H1 (cell line): Measurements from ENCODE around the gene IGF2R. TPM values are rescaled to one million over a fixed set of nuclear protein-coding genes. Genes with fewer than 3 reads are reported as not detected.

Source experiments
- CTCF ChIA-PET: fragments of 300-600 bp; sonication (Branson Sonifier 250); formaldehyde crosslinking; loops from one replicate; lab custom pipeline; 2021; ENCODE audit not compliant: partially characterized antibody; lab: Charles Lee
- POLR2A ChIA-PET: fragments of 300-600 bp; sonication (Branson Sonifier 250); formaldehyde crosslinking; loops from one replicate; lab custom pipeline; 2021; ENCODE audit warnings: inconsistent platforms; ENCODE audit not compliant: partially characterized antibody; lab: Charles Lee
- DNase-seq, 2 experiments: peaks; one replicate each; pipeline versions ENCODE4 v3.0.0 to v3.0.0-alpha.2; 2010 to 2022; ENCODE audit warnings: low spot score in 2 of 2, low read depth in 1 of 2, mixed read lengths in 1 of 2
- FAIRE-seq: peaks from 2 replicates; lab custom pipeline; 2011; peaks lifted over from hg19 to GRCh38; lab: Jason Lieb, UNC
- H2AFZ ChIP-seq: 2 replicates; pipeline ENCODE4 v1.8.1; 2012; ENCODE audit warnings: low read length, inconsistent platforms
- H2AK5ac ChIP-seq: 2 replicates; pipeline ENCODE4 v1.6.1; 2013; ENCODE audit warnings: low read depth, low read length
- H2BK120ac ChIP-seq: replicated peaks from 2 replicates; pipeline ENCODE3; 2013; ENCODE audit warnings: low read depth, low read length, inconsistent platforms
- H2BK12ac ChIP-seq: 2 replicates; pipeline ENCODE4 v1.6.1; 2013; ENCODE audit warnings: low read depth, low read length
- H2BK15ac ChIP-seq: 2 replicates; pipeline ENCODE4 v1.6.1; 2013; ENCODE audit warnings: low read length
- H2BK20ac ChIP-seq: 2 replicates; pipeline ENCODE4 v1.6.1; 2013; ENCODE audit warnings: low read length
- H2BK5ac ChIP-seq: 2 replicates; pipeline ENCODE4 v1.6.1; 2013; ENCODE audit warnings: low read depth, low read length
- H3K14ac ChIP-seq: 2 replicates; pipeline ENCODE4 v1.6.1; 2013; ENCODE audit warnings: inconsistent platforms; ENCODE audit not compliant: insufficient read length
- H3K18ac ChIP-seq: 2 replicates; pipeline ENCODE4 v1.6.1; 2013; ENCODE audit warnings: low read length; ENCODE audit errors: extremely low read depth
- H3K23ac ChIP-seq: 2 replicates; pipeline ENCODE4 v1.6.1; 2013; ENCODE audit warnings: inconsistent platforms; ENCODE audit not compliant: insufficient read length
- H3K23me2 ChIP-seq: 2 replicates; pipeline ENCODE4 v1.6.1; 2013; ENCODE audit warnings: low read depth, low read length
- H3K27ac ChIP-seq: 2 replicates; pipeline ENCODE4 v1.6.1; 2011; ENCODE audit warnings: low read depth, low read length, inconsistent platforms
- H3K27me3 ChIP-seq, 4 experiments: replicated peaks in 1 of 4; 1 replicate in 1 of 4; 2 replicates in 3 of 4; pipeline versions ENCODE4 v1.6.1 to v1.8.1; 2011 to 2013; ENCODE audit warnings: low read length in 3 of 4, mild to moderate bottlenecking in 3 of 4, inconsistent platforms in 2 of 4, mixed read lengths in 2 of 4, moderate library complexity in 1 of 4; ENCODE audit not compliant: control insufficient read depth in 3 of 4, insufficient read depth in 3 of 4; ENCODE audit errors: extremely low read depth in 1 of 4
- H3K36me3 ChIP-seq, 4 experiments: 2 replicates each; pipeline versions ENCODE4 v1.6.1 to v1.8.1; 2011 to 2013; ENCODE audit warnings: mild to moderate bottlenecking in 4 of 4, low read length in 3 of 4, moderate library complexity in 2 of 4, control low read depth in 1 of 4, inconsistent platforms in 1 of 4; ENCODE audit not compliant: insufficient read depth in 4 of 4, control insufficient read depth in 2 of 4
- H3K4ac ChIP-seq: replicated peaks from 2 replicates; pipeline ENCODE3; 2013; ENCODE audit warnings: low read length, low read depth, mixed read lengths, inconsistent platforms; ENCODE audit not compliant: insufficient read length
- H3K4me1 ChIP-seq, 4 experiments: replicated peaks in 1 of 4; 1 replicate in 1 of 4; 2 replicates in 3 of 4; pipeline versions ENCODE4 v1.6.1 to v1.8.1; 2011 to 2013; ENCODE audit warnings: low read length in 3 of 4, inconsistent platforms in 2 of 4, mixed read lengths in 1 of 4; ENCODE audit not compliant: insufficient read depth in 4 of 4, control insufficient read depth in 3 of 4
- H3K4me2 ChIP-seq, 2 experiments: 2 replicates each; pipeline versions ENCODE4 v1.6.1 to v1.8.1; 2011 to 2013; ENCODE audit warnings: low read depth in 2 of 2, low read length in 2 of 2, control low read depth in 1 of 2, inconsistent platforms in 1 of 2, mild to moderate bottlenecking in 1 of 2; ENCODE audit not compliant: insufficient read depth in 1 of 2
- H3K4me3 ChIP-seq, 4 experiments: fragments of 200-600, 300-600 bp in 1 of 4; sonication (generic), shearing (Covaris generic), sonication (Bioruptor Twin) in 1 of 4; 2 replicates each; pipeline versions ENCODE4 v1.5.1 to v1.8.1; 2011 to 2016; ENCODE audit warnings: low read length in 4 of 4, low read depth in 3 of 4, control low read depth in 2 of 4, inconsistent platforms in 2 of 4, mild to moderate bottlenecking in 2 of 4, mixed read lengths in 1 of 4, moderate library complexity in 1 of 4; ENCODE audit not compliant: insufficient read depth in 2 of 4; ENCODE audit errors: extremely low read depth in 1 of 4
- H3K56ac ChIP-seq: replicated peaks from 2 replicates; pipeline ENCODE3; 2013; ENCODE audit warnings: low read depth, mild to moderate bottlenecking, mixed read lengths, low read length, inconsistent platforms; ENCODE audit not compliant: insufficient read length
- H3K79me1 ChIP-seq: 2 replicates; pipeline ENCODE4 v1.6.1; 2013; ENCODE audit warnings: low read depth, low read length, control low read depth
- H3K79me2 ChIP-seq, 2 experiments: 2 replicates each; pipeline versions ENCODE4 v1.6.1 to v1.8.1; 2012 to 2013; ENCODE audit warnings: low read length in 2 of 2, mild to moderate bottlenecking in 2 of 2, inconsistent platforms in 1 of 2; ENCODE audit not compliant: insufficient read depth in 2 of 2, control insufficient read depth in 1 of 2
- H3K9ac ChIP-seq, 4 experiments: replicated peaks in 1 of 4; 1 replicate in 1 of 4; 2 replicates in 3 of 4; pipeline versions ENCODE4 v1.6.1 to v1.8.1; 2011 to 2013; ENCODE audit warnings: low read depth in 3 of 4, low read length in 3 of 4, control low read depth in 2 of 4, mild to moderate bottlenecking in 2 of 4, moderate library complexity in 2 of 4, inconsistent platforms in 1 of 4; ENCODE audit errors: extremely low read depth in 1 of 4
- H3K9me3 ChIP-seq, 2 experiments: 2 replicates each; pipeline versions ENCODE4 v1.6.1 to v1.8.1; 2012 to 2013; ENCODE audit warnings: mild to moderate bottlenecking in 2 of 2, moderate library complexity in 2 of 2, control low read depth in 1 of 2, inconsistent platforms in 1 of 2, low read depth in 1 of 2, low read length in 1 of 2, mixed read lengths in 1 of 2; ENCODE audit not compliant: insufficient read depth in 2 of 2
- H4K20me1 ChIP-seq, 2 experiments: replicated peaks in 1 of 2; 2 replicates each; pipeline versions ENCODE3 to v1.8.1; 2011 to 2013; ENCODE audit warnings: inconsistent platforms in 2 of 2, low read length in 2 of 2, mild to moderate bottlenecking in 1 of 2; ENCODE audit not compliant: insufficient read depth in 2 of 2, control insufficient read depth in 1 of 2
- H4K5ac ChIP-seq: 2 replicates; pipeline ENCODE4 v1.6.1; 2013; ENCODE audit warnings: low read length, low read depth, mixed read lengths, inconsistent platforms; ENCODE audit not compliant: insufficient read length
- H4K8ac ChIP-seq: 2 replicates; pipeline ENCODE4 v1.8.0; 2013; ENCODE audit warnings: mild to moderate bottlenecking, moderate library complexity, low read length, inconsistent platforms; ENCODE audit not compliant: insufficient read depth; ENCODE audit errors: extremely low read depth
- H4K91ac ChIP-seq: replicated peaks from 2 replicates; pipeline ENCODE3; 2013; ENCODE audit warnings: low read length, mixed read lengths, inconsistent platforms; ENCODE audit not compliant: insufficient read length
- BCL11A ChIP-seq, 2 experiments: IDR thresholded peaks; one replicate each; pipeline ENCODE4 v1.6.1; 2011; ENCODE audit warnings: low read depth in 2 of 2, low read length in 2 of 2, mild to moderate bottlenecking in 2 of 2
- CBX8 ChIP-seq: fragments of 300-800, 300-1000 bp; sonication (generic); IDR thresholded peaks from 2 replicates; pipeline ENCODE4 v1.7.1; 2016; ENCODE audit warnings: low read depth, low read length, borderline replicate concordance
- CEBPB ChIP-seq: IDR thresholded peaks from 2 replicates; pipeline ENCODE4 v1.6.1; 2012; ENCODE audit warnings: low read depth, low read length
- EZH2 ChIP-seq: fragments of 200-600 bp; sonication (generic); IDR thresholded peaks from 2 replicates; pipeline ENCODE4 v1.7.1; 2012; ENCODE audit warnings: low read depth, mild to moderate bottlenecking, moderate library complexity, low read length, inconsistent platforms; ENCODE audit not compliant: severe bottlenecking
- GABPA ChIP-seq: IDR thresholded peaks from 2 replicates; pipeline ENCODE4 v1.6.1; 2011; ENCODE audit warnings: mild to moderate bottlenecking, low read length, moderate library complexity, borderline replicate concordance; ENCODE audit not compliant: insufficient read depth
- MAX ChIP-seq: IDR thresholded peaks from 2 replicates; pipeline ENCODE4 v1.6.1; 2012; ENCODE audit warnings: inconsistent platforms
- RFX5 ChIP-seq: IDR thresholded peaks from 2 replicates; pipeline ENCODE4 v1.6.1; 2011; ENCODE audit warnings: low read depth, low read length, improper control_type of control experiment, borderline replicate concordance
- RNF2 ChIP-seq: fragments of 200-900, 300-1000 bp; sonication (generic); IDR thresholded peaks from 2 replicates; pipeline ENCODE4 v1.7.1; 2016; ENCODE audit warnings: borderline replicate concordance, low read depth, mild to moderate bottlenecking, antibody characterized with exemption, low read length; ENCODE audit not compliant: poor library complexity, severe bottlenecking; ENCODE audit errors: missing control alignments
- SUZ12 ChIP-seq: fragments of 200-600 bp; sonication (generic); IDR thresholded peaks from 2 replicates; pipeline ENCODE4 v1.6.1; 2012; ENCODE audit warnings: mild to moderate bottlenecking, inconsistent platforms, low read length, moderate library complexity, mixed read lengths
- ZNF274 ChIP-seq: IDR thresholded peaks from 2 replicates; pipeline ENCODE4 v1.7.0; 2012; ENCODE audit warnings: low read length, borderline replicate concordance; ENCODE audit errors: extremely low read depth
- WGBS, 2 experiments: shearing (Covaris generic) in 1 of 2; methylation state at CpG; one replicate each; pipeline versions ENCODE4 v1.1.6 to v1.1.7; 2013 to 2015; ENCODE audit warnings: low lambda C conversion rate in 2 of 2, mixed read lengths in 2 of 2, inconsistent platforms in 1 of 2, low coverage in 1 of 2, missing lambda C conversion rate in 1 of 2; ENCODE audit not compliant: insufficient replicate concordance in 2 of 2, insufficient coverage in 1 of 2, insufficient read length in 1 of 2; ENCODE audit errors: extremely low coverage in 1 of 2, missing lambda C conversion rate in 1 of 2; 5-methylcytosine and 5-hydroxymethylcytosine counted together
- polyA plus RNA-seq, 7 experiments: library from polyadenylated mRNA; depleted of rRNA in 3 of 7; stranded (reverse) in 5 of 7; unstranded in 2 of 7; fragments of >200 nt in 5 of 7; fragments of 200-250 nt in 2 of 7; gene quantifications; 1 replicate in 5 of 7; 2 replicates in 1 of 7; 4 replicates in 1 of 7; pipeline versions ENCODE4 v1.2.1 to v1.2.3, GENCODE V29; 2011 to 2013; ENCODE audit warnings: missing spikeins in 2 of 7, mixed read lengths in 2 of 7
- total RNA-seq: library from RNA; stranded (reverse); fragmentation: NEBNext Ultra II Directional; extraction: Animal tissue kit (Norgen Biotek cat#: 25700); gene quantifications from 2 replicates; pipeline ENCODE4 v1.2.1, GENCODE V29; 2021

IGF2R gene
- total and polyA plus RNA-seq, 2 of the 8 experiments (the other 6 are each of a cell fraction or from before 2014, with no cell fraction given), result 20.6 to 74.1 TPM

DNA sequence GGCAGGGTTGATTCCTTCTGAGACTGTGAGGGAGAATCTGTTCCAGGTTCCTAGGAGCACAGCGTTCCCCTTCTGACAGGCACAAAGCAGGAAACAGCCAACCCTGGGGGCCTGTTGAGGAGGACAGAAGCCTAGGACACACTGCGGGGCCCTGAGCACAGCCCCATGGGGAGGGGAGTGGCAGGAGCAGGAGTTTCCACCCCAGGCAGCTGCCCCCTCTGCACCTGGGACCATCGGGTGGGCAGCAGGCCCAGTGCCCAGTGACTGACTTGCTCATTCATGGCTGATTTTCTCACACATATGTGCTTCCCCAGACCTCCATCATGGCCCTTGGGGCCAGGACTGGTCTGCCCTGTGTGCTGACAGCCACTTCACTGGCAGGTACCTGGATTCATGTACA is 146.5 kb downstream of the IGF2R start:
- Histone ChIP-seq H3K79me2 (no peaks in the 10 kb centered on the region), H3K27me3 (no peaks in the 10 kb centered on the region), H2BK20ac (no peak overlapping the region), H4K5ac (no peak overlapping the region), H3K14ac (no peak overlapping the region), H4K20me1 (no peaks in the 10 kb centered on the region), H3K23ac (no peak overlapping the region), H3K4me2 (no peak overlapping the region), H3K27ac (no peak overlapping the region), H3K56ac (no peak overlapping the region), H4K8ac (no peak overlapping the region), H2BK12ac (no peak overlapping the region), H4K91ac (no peak overlapping the region), H3K4me1 (peaks cover 0 to 7% (median 1%) of the 10 kb centered on the region in 4 experiments; a peak in 1 of 7 replicates), H2AK5ac (no peak overlapping the region), H3K9me3 (peaks cover 0 to 13% of the 10 kb centered on the region in 2 experiments; a peak in 2 of 4 replicates), H2BK5ac (no peak overlapping the region), H3K36me3 (no peaks in the 10 kb centered on the region), H3K18ac (no peak overlapping the region), H2AFZ (no peak overlapping the region), H2BK15ac (no peak overlapping the region), H2BK120ac (no peak overlapping the region), H3K9ac (no peak overlapping the region), H3K23me2 (no peaks in the 10 kb centered on the region), H3K4ac (no peak overlapping the region), H3K4me3 (no peak overlapping the region), H3K79me1 (no peaks in the 10 kb centered on the region)
- ChIA-PET POLR2A (no interaction called here), CTCF (interaction anchor here (0.8 kb wide), 1 partner anchor 24 kb away, joined by 3 read pairs; no protein-coding TSS in a partner anchor)
- WGBS, 2 experiments, result 86% methylated on average over 3 of the region's 3 CpGs; no CpG with 5 or more reads in 1 of the 2 experiments
- no peak for DNase-seq
- no peak for FAIRE-seq
- TF ChIP-seq BCL11A (IDR thresholded peaks at IDR 0.05; ENCODE audit: low read depth in 2 of 2, low read length in 2 of 2), result no peak
- no peak for TF ChIP-seq MAX
- TF ChIP-seq RFX5, result no peak
- TF ChIP-seq EZH2, result no peak
- TF ChIP-seq ZNF274, result no peak
- TF ChIP-seq CEBPB, result no peak
- TF ChIP-seq RNF2, result no peak
- no peak for TF ChIP-seq CBX8
- TF ChIP-seq SUZ12, result no peak
- no peak for TF ChIP-seq GABPA
